Fibroblast of pulmonary artery (primary cell): ENCODE measurements around the gene RETREG2.

Experiments used
- DNase-seq: peaks from one replicate; pipeline ENCODE4 v3.0.0-alpha.2; 2010; ENCODE audit warnings: low read depth
- H3K4me3 ChIP-seq: replicated peaks from 2 replicates; pipeline ENCODE4 v1.5.1; 2011; ENCODE audit warnings: low read depth, mild to moderate bottlenecking, control low read depth, low read length, moderate library complexity
- CTCF ChIP-seq: IDR thresholded peaks from 2 replicates; pipeline ENCODE4 v1.5.1; 2011; ENCODE audit warnings: mild to moderate bottlenecking, control low read depth, low read length, inconsistent platforms; ENCODE audit errors: missing control alignments

RETREG2 gene

GRCh38 chr2:219174146-219174545, 3.9 kb upstream of the RETREG2 start:
- TF ChIP-seq CTCF = no peak
- no peak overlapping the region for H3K4me3 ChIP-seq
- DNase-seq = no peak

GRCh38 chr2:219174801-219175200, 3.3 kb upstream of the RETREG2 start:
- H3K4me3 ChIP-seq = no peak overlapping the region
- no peak for DNase-seq
- no peak for TF ChIP-seq CTCF

- DNase-seq = no peak
- peak overlapping the region; percentile 61 for H3K4me3 ChIP-seq
- no peak for TF ChIP-seq CTCF
These were observed 2.6 kb upstream of the RETREG2 start for GRCh38 chr2:219175486-219175885.

GRCh38 chr2:219175928-219176817, 1.9 kb upstream of the RETREG2 start:
- TF ChIP-seq CTCF = no peak
- peak overlapping the region; percentile 61 for H3K4me3 ChIP-seq
- DNase-seq = peak; percentile 32

- peak; percentile 79 for DNase-seq
- H3K4me3 ChIP-seq = peak within 1 kb of the TSS; percentile 61
- TF ChIP-seq CTCF = no peak
These were observed 1.1 kb upstream of the RETREG2 start, which contains the start of gene CNPPD1 for GRCh38 chr2:219176818-219177551. Gene CNPPD1 (minus strand): TSS chr2:219176925. CDS start chr2:219176828, 97 bp downstream.

GRCh38 chr2:219178377-219179175, 501 bp downstream of the RETREG2 start:
- TF ChIP-seq CTCF = no peak
- peak; percentile 23 for DNase-seq
- H3K4me3 ChIP-seq = peak overlapping the region; percentile 61
